T-helper 1 cell treated with Interleukin-12 subunit alpha and Interleukin-12 subunit beta and Interleukin-4 antibody, amounts not matched to agents 30 ng/mL and 1 ng/mL, for 36 hours (primary cell): ENCODE measurements around the gene KCNK16. TPM values are rescaled to one million over a fixed set of nuclear protein-coding genes. Genes with fewer than 3 reads are reported as not detected.

Experiments used
- intact Hi-C: fragments of 100-400 bp; cut with micrococcal nuclease; formaldehyde crosslinking; loops from one replicate; pipeline ENCODE4 v1.15.1; 2024
- total RNA-seq: library from RNA; stranded (reverse); gene quantifications from 2 replicates; pipeline ENCODE4 v1.2.3, GENCODE V29; 2022

Gene KCNK16
- total RNA-seq, 1 donor from 2014 or later: not detected

- intact Hi-C loops: no loop called here
Observed at GRCh38 chr6:39342692-39343395, 20.3 kb upstream of the KCNK16 start.

- intact Hi-C loops: no loop called here
Observed at GRCh38 chr6:39341937-39342336, 19.4 kb upstream of the KCNK16 start.

- intact Hi-C loops: no loop called here
Observed at GRCh38 chr6:39341352-39341751, 18.9 kb upstream of the KCNK16 start.

- intact Hi-C loops: no loop called here
Observed at GRCh38 chr6:39339868-39340550, 17.5 kb upstream of the KCNK16 start.

DNA sequence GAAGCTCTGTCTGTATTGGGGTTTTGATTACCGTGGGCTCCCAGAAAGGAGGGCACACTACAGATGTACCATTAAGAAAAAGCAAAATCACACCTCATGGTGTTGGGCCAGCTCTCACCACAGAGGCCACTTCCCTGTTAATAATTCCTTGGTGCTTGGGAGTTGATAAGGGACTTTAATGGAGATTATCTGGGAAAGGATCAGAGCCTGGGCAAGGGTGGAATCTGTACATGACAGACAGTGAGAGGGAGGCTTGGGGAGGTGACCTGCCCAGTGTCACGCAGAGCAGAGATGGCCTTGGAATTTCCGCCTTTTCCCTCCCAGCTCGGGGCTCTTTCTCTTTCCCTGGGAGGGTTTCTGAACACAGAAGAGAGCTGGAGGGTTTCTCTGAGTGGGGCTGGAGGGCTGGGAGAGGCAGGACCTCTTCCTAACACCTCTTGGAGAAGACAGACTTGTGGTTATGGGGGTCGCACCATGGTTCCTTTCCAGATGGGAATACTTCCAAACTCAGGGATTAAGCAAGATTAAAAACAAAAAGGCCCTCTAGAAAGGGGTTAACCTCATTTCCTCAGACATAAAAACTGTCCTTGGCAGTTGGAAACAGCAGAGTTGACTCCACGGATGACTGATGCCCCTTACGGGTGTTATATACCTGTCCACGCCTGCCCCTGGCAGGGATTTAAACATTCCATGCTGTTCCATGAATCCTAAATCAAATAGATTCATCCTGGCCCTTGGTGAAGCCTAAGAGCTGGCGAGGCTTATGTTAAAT, 16.8 kb upstream of the KCNK16 start:
- intact Hi-C loops: no loop called here

DNA sequence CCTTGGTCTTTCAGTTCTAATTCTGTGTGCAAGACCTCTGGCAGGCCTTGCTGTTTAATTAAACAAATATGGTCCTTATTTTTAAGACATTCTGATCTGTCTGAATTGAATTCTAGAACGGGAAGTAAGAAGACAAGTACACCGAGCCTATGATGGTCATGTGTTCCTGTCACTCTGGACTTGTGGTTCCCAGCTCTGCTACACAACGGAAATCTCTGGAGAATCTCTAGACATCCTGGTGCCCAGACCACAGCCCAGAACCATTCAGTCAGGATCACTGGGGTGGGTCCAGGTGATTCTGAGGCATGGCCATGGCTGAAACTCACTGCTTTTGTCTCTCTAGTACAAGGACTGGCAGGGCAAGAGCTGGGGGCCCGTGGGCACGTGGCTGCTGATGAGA, 15.9 kb upstream of the KCNK16 start:
- intact Hi-C loops: no loop called here

- intact Hi-C loops: no loop called here
Observed at GRCh38 chr6:39335780-39336545, 13.5 kb upstream of the KCNK16 start.

DNA sequence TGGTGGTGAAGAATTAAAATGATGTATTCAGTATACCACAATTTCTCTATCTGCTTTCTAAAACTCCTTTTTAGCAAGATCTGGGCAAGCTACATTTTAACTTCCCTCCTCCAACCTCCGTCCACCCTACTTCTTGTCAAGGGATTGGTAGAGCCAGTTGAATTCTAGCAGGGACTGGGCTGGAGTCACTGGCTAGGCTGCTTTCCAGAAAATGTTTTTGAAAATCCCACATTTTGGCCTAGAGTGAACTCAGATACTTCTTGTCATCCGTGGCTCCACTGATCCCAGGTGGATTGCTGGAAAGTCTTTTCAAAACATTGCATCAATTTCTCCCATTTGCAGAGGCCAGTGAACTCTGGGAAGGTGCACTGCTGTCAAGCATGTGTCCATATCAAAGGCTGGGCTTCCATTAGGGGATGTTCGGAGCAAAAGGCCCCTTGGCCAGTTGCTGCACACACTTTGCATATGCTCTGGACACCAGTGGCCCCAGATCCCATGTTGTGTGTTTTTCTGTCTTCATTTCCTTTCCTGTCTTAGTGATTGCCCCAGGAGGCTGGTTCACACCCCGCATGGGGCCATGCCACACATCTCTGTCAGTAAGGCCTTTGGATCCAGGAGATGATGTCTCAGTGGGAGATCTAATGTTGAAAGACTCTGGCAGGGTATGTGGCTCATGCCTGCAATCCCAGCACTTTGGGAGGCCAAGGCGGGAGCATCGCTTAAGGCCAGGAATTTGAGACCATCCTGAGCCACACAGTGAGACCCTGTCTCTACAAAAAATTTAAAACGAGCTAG, 11.3 kb upstream of the KCNK16 start:
- intact Hi-C loops: no loop called here

GRCh38 chr6:39330476-39330875, 8.0 kb upstream of the KCNK16 start:
- intact Hi-C loops: no loop called here

GRCh38 chr6:39330057-39330456, 7.6 kb upstream of the KCNK16 start:
- intact Hi-C loops: no loop called here

DNA sequence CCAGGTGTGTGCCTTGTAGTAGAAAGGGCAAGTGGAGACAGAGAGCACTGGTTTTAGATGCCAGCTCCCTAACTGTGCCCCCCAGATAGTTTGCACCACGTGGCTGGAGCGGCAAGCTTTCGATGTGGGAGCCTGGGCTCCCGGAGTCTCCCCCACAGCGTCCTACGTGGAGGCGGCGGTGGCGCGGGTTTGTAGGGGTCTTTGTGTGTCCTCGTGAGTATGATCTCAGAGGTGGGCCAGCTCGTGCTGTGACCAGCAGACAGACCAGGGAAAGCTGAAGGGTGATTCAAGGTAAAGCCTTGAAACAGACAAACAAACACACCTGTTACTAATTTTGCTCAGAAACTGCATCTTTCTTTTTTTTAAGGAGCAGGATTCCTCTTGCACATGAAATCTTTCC, 5.6 kb upstream of the KCNK16 start:
- intact Hi-C loops: no loop called here

DNA sequence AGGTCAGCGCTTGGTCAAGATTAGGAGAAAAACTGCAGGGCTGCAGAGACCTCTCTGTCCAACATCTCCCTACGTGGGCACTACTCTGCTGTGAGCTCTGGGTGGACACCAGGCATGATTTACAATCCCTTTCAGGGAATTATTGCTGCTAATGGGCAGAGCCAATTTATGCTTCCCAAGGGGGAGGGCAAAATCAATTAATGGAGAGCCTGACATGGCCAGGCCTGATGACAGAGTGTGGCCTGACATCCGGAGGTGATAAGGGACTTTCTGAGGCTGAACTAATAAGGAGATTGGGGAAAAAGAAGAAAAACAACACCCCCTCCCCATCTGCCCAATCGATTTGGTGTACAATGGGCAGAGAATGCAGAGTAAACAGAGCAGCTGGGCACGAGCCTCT, 5.0 kb upstream of the KCNK16 start:
- intact Hi-C loops: no loop called here

- intact Hi-C loops: no loop called here
Observed at GRCh38 chr6:39321761-39322160, 741 bp downstream of the KCNK16 start.

- intact Hi-C loops: no loop called here
Observed at GRCh38 chr6:39320363-39320984, 2.0 kb downstream of the KCNK16 start.

DNA sequence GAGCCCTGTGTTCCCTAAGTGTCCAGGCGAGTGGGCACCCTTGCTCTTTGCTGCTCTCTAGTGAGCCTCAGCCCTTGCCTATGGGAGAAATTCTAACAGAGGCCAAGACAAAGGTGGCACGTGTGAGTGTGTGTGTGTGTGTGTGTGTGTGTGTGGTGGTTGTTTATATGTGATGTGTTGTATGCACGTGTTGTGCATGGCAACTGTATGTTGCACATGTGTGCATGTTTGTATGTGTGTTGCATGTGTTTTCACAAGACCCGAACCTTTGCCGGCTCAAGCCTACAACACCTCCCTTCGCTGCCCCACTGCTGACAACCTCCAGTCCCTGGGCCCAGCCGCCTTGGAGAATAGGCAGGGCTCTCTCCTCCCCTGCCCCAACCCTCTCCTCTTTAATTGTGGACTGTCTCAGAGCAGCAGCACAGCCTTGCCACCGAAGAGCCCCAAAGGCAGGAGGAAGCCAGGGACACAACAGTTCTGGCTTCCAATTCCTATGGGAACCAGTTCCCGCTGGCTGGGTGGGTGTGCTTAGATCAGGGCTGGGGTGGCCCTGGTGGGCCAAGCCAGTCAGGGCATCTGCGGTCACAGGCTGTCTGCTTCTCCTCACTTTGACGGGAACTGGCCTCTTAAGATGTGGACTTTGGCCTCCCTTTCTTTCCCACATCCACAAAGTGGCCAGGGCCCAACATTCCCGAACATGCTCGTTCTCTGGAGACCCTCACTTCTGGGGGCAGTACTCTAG, 2.7 kb downstream of the KCNK16 start:
- intact Hi-C loops: no loop called here

GRCh38 chr6:39317256-39317655, 5.2 kb downstream of the KCNK16 start:
- intact Hi-C loops: no loop called here

- intact Hi-C loops: no loop called here
Observed at GRCh38 chr6:39314273-39314795, 8.2 kb downstream of the KCNK16 start, which contains the start of gene KCNK17. Gene KCNK17, minus strand, starts transcription at chr6:39314419. Its CDS starts 99 bp downstream, at chr6:39314320.

GRCh38 chr6:39313526-39314272, 8.8 kb downstream of the KCNK16 start:
- intact Hi-C loops: no loop called here
